WTC11 (cell line): Measurements from ENCODE around the gene CROCC. TPM values are rescaled to one million over a fixed set of nuclear protein-coding genes. Genes with fewer than 3 reads are reported as not detected.

Source experiments
- ATAC-seq: fragments of 200-7000 bp; cut with Tn5 transposase; 2 replicates; pipeline ENCODE4 v1.10.0; 2021; ENCODE audit warnings: mild to moderate bottlenecking, moderate library complexity
- CTCF ChIA-PET: fragments of 300-600 bp; sonication (Branson Sonifier 250); formaldehyde crosslinking; loops from one replicate; lab custom pipeline; 2021; ENCODE audit warnings: antibody characterized with exemption; lab: Charles Lee
- POLR2A ChIA-PET: fragments of 350-600 bp; sonication (Branson Sonifier 250); formaldehyde crosslinking; loops from one replicate; lab custom pipeline; 2021; ENCODE audit warnings: antibody characterized with exemption; lab: Charles Lee
- DNase-seq: peaks from one replicate; pipeline ENCODE4 v3.0.0; 2021; ENCODE audit warnings: low spot score
- H3K27ac Mint-ChIP-seq: 2 replicates; pipeline ENCODE4 v1.8.0; 2021; ENCODE audit warnings: mixed read lengths
- H3K27me3 Mint-ChIP-seq: 2 replicates; pipeline ENCODE4 v1.8.0; 2021; ENCODE audit warnings: low read depth, mild to moderate bottlenecking, moderate library complexity, mixed read lengths
- H3K36me3 Mint-ChIP-seq: 2 replicates; pipeline ENCODE4 v1.8.0; 2021; ENCODE audit warnings: mixed read lengths
- H3K4me1 Mint-ChIP-seq: 2 replicates; pipeline ENCODE4 v1.8.0; 2022; ENCODE audit warnings: mixed read lengths
- H3K4me3 Mint-ChIP-seq: 2 replicates; pipeline ENCODE4 v1.8.0; 2021; ENCODE audit warnings: mild to moderate bottlenecking, moderate library complexity, mixed read lengths
- H3K9me3 Mint-ChIP-seq: 2 replicates; pipeline ENCODE4 v1.8.0; 2021; ENCODE audit warnings: mixed read lengths
- CBFB ChIP-seq: sonication (generic); formaldehyde crosslinking; IDR thresholded peaks from 2 replicates; pipeline ENCODE4 v1.8.1; 2022; ENCODE audit warnings: mild to moderate bottlenecking, low read depth, missing genetic modification reagents
- CREB1 ChIP-seq: sonication (generic); formaldehyde crosslinking; IDR thresholded peaks from 2 replicates; pipeline ENCODE4 v1.8.0; 2023; ENCODE audit warnings: mild to moderate bottlenecking, missing genetic modification reagents
- CREM ChIP-seq: sonication (generic); formaldehyde crosslinking; IDR thresholded peaks from 2 replicates; pipeline ENCODE4 v1.8.1; 2022; ENCODE audit warnings: mild to moderate bottlenecking, missing genetic modification reagents, moderate library complexity
- ELF4 ChIP-seq: sonication (generic); formaldehyde crosslinking; IDR thresholded peaks from 2 replicates; pipeline ENCODE4 v1.8.1; 2022; ENCODE audit warnings: low read depth, mild to moderate bottlenecking, moderate library complexity, missing genetic modification reagents
- FOXK1 ChIP-seq: sonication (generic); formaldehyde crosslinking; IDR thresholded peaks from 2 replicates; pipeline ENCODE4 v1.8.0; 2022; ENCODE audit warnings: mild to moderate bottlenecking, moderate library complexity, missing genetic modification reagents
- GABPB1 ChIP-seq: sonication (generic); formaldehyde crosslinking; IDR thresholded peaks from 2 replicates; pipeline ENCODE4 v1.8.1; 2023; ENCODE audit warnings: mild to moderate bottlenecking, missing genetic modification reagents
- JAZF1 ChIP-seq: fragments of 250-450 bp; sonication (Bioruptor Pico); IDR thresholded peaks from 2 replicates; pipeline ENCODE4 v1.9.0; 2021; ENCODE audit warnings: moderate library complexity, mild to moderate bottlenecking, inconsistent platforms
- NFE2L1 ChIP-seq: sonication (generic); formaldehyde crosslinking; IDR thresholded peaks from 2 replicates; pipeline ENCODE4 v1.8.1; 2023; ENCODE audit warnings: missing genetic modification reagents
- NR1H2 ChIP-seq: sonication (generic); formaldehyde crosslinking; IDR thresholded peaks from 2 replicates; pipeline ENCODE4 v1.9.0; 2021; ENCODE audit warnings: mild to moderate bottlenecking, moderate library complexity, missing genetic modification reagents
- TCF7 ChIP-seq: sonication (generic); formaldehyde crosslinking; IDR thresholded peaks from 2 replicates; pipeline ENCODE4 v1.8.0; 2022; ENCODE audit warnings: mild to moderate bottlenecking, low read depth, missing genetic modification reagents, moderate library complexity
- TP53 ChIP-seq: sonication (generic); formaldehyde crosslinking; IDR thresholded peaks from 2 replicates; pipeline ENCODE4 v1.8.1; 2023; ENCODE audit warnings: mild to moderate bottlenecking, missing genetic modification reagents
- ZBTB21 ChIP-seq: sonication (generic); formaldehyde crosslinking; IDR thresholded peaks from 2 replicates; pipeline ENCODE4 v1.8.1; 2023; ENCODE audit warnings: mild to moderate bottlenecking, missing genetic modification reagents, borderline replicate concordance
- ZNF138 ChIP-seq: sonication (generic); formaldehyde crosslinking; conservative IDR thresholded peaks from 2 replicates; pipeline ENCODE4 v1.8.1; 2022; ENCODE audit warnings: mild to moderate bottlenecking, moderate library complexity, missing genetic modification reagents
- ZNF423 ChIP-seq: fragments of 250-450 bp; sonication (Bioruptor Pico); IDR thresholded peaks from 2 replicates; pipeline ENCODE4 v2.1.2; 2022; ENCODE audit warnings: mild to moderate bottlenecking, moderate library complexity
- total RNA-seq: library from RNA; stranded (reverse); gene quantifications from 3 replicates; pipeline ENCODE4 v1.2.3, GENCODE V29; 2021
- TF ChIP-seq, protein P1 (sequence below): sonication (generic); formaldehyde crosslinking; IDR thresholded peaks from 2 replicates; pipeline ENCODE4 v1.8.1; 2023; ENCODE audit warnings: mild to moderate bottlenecking, missing genetic modification reagents
- TF ChIP-seq, protein P2 (sequence below): fragments of 250-450 bp; sonication (Bioruptor Pico); conservative IDR thresholded peaks from 2 replicates; pipeline ENCODE4 v1.9.0; 2021; ENCODE audit warnings: mild to moderate bottlenecking
- TF ChIP-seq, protein P3 (sequence below): sonication (generic); formaldehyde crosslinking; IDR thresholded peaks from 2 replicates; pipeline ENCODE4 v1.8.1; 2023; ENCODE audit warnings: mild to moderate bottlenecking, missing genetic modification reagents, moderate library complexity
- TF ChIP-seq, protein P4 (sequence below): sonication (generic); formaldehyde crosslinking; IDR thresholded peaks from 2 replicates; pipeline ENCODE4 v1.8.1; 2022; ENCODE audit warnings: low read depth, missing genetic modification reagents, borderline replicate concordance

CROCC gene
- total RNA-seq, 1 experiment from 2014 or later: 75.6 TPM

DNA sequence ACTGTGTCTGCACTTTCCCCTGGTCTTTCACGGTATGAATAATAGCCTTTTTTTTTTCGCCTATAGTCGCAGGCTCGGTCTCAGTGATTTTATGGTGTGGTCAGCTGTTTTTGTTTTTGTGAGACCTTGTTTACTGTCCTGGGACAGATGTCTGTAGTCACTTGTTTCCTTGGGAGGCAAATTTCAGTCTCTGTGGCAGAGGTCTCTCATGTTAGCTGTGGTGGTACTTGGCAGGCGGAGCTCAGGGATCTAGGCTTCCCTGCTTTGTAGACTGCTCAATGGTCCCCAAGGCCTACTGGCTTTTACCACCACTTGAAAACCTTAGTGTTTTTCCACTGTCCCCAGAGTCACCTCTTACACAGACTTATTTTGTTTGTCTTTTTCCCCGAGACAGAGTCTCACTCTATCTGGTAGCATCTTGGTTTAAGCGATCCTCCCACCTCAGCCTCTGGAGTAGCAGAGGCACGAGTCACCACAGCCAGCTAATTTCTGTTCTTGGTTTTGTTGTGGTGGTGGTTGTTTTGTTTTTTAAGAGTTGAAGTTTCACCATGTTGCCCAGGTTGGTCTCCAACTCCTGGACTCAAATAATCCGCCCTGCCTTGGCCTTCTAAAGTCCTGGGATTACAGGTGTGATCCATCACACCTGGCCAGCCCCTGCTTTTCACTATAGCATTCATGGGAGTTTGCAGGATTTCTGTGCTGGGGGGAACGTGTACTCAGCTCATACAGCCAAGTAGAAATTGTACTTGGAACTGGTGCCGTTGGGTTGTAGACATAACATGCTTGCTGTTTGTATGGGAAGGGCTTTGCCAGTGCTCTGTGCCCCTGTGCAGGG, 15.6 kb upstream of the CROCC start (continued):
- TF ChIP-seq, protein P1, sequence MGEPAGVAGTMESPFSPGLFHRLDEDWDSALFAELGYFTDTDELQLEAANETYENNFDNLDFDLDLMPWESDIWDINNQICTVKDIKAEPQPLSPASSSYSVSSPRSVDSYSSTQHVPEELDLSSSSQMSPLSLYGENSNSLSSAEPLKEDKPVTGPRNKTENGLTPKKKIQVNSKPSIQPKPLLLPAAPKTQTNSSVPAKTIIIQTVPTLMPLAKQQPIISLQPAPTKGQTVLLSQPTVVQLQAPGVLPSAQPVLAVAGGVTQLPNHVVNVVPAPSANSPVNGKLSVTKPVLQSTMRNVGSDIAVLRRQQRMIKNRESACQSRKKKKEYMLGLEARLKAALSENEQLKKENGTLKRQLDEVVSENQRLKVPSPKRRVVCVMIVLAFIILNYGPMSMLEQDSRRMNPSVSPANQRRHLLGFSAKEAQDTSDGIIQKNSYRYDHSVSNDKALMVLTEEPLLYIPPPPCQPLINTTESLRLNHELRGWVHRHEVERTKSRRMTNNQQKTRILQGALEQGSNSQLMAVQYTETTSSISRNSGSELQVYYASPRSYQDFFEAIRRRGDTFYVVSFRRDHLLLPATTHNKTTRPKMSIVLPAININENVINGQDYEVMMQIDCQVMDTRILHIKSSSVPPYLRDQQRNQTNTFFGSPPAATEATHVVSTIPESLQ: no peak
- TF ChIP-seq, protein P2, sequence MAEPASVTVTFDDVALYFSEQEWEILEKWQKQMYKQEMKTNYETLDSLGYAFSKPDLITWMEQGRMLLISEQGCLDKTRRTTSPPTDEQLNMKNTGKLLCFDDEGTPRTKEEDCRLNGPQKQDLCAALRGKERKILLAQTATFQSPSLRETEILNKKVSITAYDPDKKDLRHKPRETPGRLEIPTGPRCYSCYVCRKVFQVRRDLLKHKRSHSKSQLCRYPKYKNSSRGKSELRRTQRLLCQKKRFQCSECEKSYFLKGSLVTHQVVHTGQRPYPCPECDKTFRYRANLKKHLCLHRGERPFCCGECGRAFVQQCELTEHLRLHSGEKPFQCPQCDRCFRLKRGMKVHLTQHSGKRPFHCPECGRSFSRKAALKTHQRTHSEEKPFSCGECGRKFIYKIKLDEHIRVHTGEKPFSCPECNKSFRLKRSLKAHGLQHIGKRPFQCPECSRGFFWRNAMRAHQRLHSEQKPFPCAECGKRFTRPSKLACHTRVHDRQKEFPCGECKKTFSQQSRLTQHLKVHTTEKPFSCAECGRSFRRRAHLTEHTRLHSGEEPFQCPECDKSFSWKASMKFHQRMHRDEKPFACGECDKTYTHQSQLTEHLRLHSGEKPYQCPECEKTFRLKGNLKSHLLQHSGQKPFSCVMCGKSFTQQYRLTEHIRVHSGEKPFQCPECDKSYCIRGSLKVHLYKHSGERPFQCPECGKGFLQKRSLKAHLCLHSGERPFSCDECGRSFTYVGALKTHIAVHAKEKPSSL (CRISPR knock-in tag): no peak
- TF ChIP-seq TP53 (no peak), FOXK1 (CRISPR knock-in tag) (no peak), ZNF138 (CRISPR knock-in tag) (no peak), GABPB1 (CRISPR knock-in tag) (no peak), ZNF423 (CRISPR knock-in tag) (no peak), CREB1 (CRISPR knock-in tag) (no peak), CBFB (no peak), JAZF1 (CRISPR knock-in tag) (no peak), ELF4 (CRISPR knock-in tag) (no peak)
- TF ChIP-seq, protein P3, sequence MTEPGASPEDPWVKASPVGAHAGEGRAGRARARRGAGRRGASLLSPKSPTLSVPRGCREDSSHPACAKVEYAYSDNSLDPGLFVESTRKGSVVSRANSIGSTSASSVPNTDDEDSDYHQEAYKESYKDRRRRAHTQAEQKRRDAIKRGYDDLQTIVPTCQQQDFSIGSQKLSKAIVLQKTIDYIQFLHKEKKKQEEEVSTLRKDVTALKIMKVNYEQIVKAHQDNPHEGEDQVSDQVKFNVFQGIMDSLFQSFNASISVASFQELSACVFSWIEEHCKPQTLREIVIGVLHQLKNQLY (CRISPR knock-in tag): no peak
- TF ChIP-seq, protein P4, sequence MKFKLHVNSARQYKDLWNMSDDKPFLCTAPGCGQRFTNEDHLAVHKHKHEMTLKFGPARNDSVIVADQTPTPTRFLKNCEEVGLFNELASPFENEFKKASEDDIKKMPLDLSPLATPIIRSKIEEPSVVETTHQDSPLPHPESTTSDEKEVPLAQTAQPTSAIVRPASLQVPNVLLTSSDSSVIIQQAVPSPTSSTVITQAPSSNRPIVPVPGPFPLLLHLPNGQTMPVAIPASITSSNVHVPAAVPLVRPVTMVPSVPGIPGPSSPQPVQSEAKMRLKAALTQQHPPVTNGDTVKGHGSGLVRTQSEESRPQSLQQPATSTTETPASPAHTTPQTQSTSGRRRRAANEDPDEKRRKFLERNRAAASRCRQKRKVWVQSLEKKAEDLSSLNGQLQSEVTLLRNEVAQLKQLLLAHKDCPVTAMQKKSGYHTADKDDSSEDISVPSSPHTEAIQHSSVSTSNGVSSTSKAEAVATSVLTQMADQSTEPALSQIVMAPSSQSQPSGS (CRISPR knock-in tag): no peak

DNA sequence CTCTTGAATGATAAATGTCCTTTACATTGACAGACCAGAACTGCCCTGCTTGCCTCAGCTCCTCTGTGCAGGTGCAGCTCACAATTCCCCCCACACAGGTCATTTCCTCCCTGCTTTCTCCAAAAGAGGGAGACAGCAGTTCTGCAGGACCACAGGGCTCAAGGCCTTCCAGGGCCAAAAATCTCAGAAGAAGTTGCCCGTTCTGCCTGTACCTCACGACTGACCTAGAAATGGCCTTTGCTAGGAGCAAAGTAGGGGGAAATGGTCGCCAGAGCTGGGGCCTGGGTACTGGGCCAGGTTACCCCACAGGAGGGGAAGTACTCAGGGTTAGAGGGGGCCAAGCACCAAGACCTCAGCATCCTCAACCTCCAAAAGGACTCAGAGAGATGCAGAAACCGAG, 14.9 kb upstream of the CROCC start:
- ChIA-PET POLR2A (no interaction called here), CTCF (no interaction called here)
- Mint-ChIP-seq H3K27me3 (0 out of 2 replicates have a peak, but pooled peaks cover 2% of the 10 kb centered on the region), H3K27ac (no peak overlapping the region), H3K4me3 (no peak overlapping the region), H3K4me1 (peaks cover 11% of the 10 kb centered on the region), H3K9me3 (no peaks in the 10 kb centered on the region), H3K36me3 (peaks cover 9% of the 10 kb centered on the region)
- ATAC-seq: no peak
- TF ChIP-seq NFE2L1 (no peak), CREB1 (CRISPR knock-in tag) (no peak), TCF7 (CRISPR knock-in tag) (no peak), CREM (CRISPR knock-in tag) (no peak), NR1H2 (no peak), ZBTB21 (CRISPR knock-in tag) (no peak)
- DNase-seq: no peak
